MCF 10A (cell line): ENCODE results near the gene TFEC. TPM values are rescaled to one million over a fixed set of nuclear protein-coding genes. Genes with fewer than 3 reads are reported as not detected.
"Not testable (repeated sequence)": the region's sequence is repeated elsewhere in the genome, so short reads cannot be mapped to it uniquely, and the experiment has no call there.

Experiments
- BruUV-seq: library from RNA; stranded (reverse); fragments of 400-500 nt; replicated peaks from 2 replicates; lab custom pipeline; 2021; lab: Mats Ljungman, UMichigan
- CTCF ChIA-PET: fragments of 300-600 bp; sonication (Branson Sonifier 250); formaldehyde crosslinking; extraction: SDS; loops from one replicate; lab custom pipeline; 2021; ENCODE audit warnings: antibody characterized with exemption, inconsistent platforms; lab: Yijun Ruan, JAX
- POLR2A ChIA-PET: fragments of 300-600, 350-650 bp; sonication (Branson Sonifier 250); formaldehyde crosslinking; extraction: SDS; loops from one replicate; lab custom pipeline; 2020; ENCODE audit warnings: antibody characterized with exemption, inconsistent platforms; lab: Yijun Ruan, JAX
- DNase-seq: peaks from one replicate; pipeline ENCODE4 v3.0.0-alpha.2; 2018; ENCODE audit not compliant: unreplicated experiment
- H3K27ac Mint-ChIP-seq: one replicate; pipeline ENCODE4 v1.8.0; 2022; ENCODE audit warnings: mild to moderate bottlenecking, low read depth, mixed read lengths; ENCODE audit not compliant: unreplicated experiment
- H3K27me3 Mint-ChIP-seq: one replicate; pipeline ENCODE4 v1.8.0; 2022; ENCODE audit warnings: mixed read lengths; ENCODE audit not compliant: insufficient read depth, unreplicated experiment
- H3K36me3 Mint-ChIP-seq: one replicate; pipeline ENCODE4 v1.8.0; 2022; ENCODE audit warnings: mild to moderate bottlenecking, moderate library complexity, mixed read lengths; ENCODE audit not compliant: insufficient read depth, unreplicated experiment
- H3K4me1 Mint-ChIP-seq: one replicate; pipeline ENCODE4 v1.8.0; 2022; ENCODE audit warnings: mixed read lengths; ENCODE audit not compliant: insufficient read depth, unreplicated experiment
- H3K4me3 Mint-ChIP-seq: one replicate; pipeline ENCODE4 v1.8.0; 2022; ENCODE audit warnings: mild to moderate bottlenecking, moderate library complexity, mixed read lengths; ENCODE audit not compliant: unreplicated experiment
- H3K9me3 Mint-ChIP-seq: one replicate; pipeline ENCODE4 v1.8.0; 2022; ENCODE audit warnings: mixed read lengths; ENCODE audit not compliant: unreplicated experiment
- intact Hi-C: fragments of 100-400 bp; cut with micrococcal nuclease; formaldehyde crosslinking; loops from 2 replicates; pipeline ENCODE4 v1.14.1; 2022
- total RNA-seq: library from RNA; stranded (reverse); gene quantifications from 2 replicates; pipeline ENCODE4 v1.2.3, GENCODE V29; 2022
- TF ChIP-seq, protein P1 (sequence below): fragments of 200-600 bp; IDR thresholded peaks from one replicate; pipeline ENCODE4 v1.8.0; 2022; ENCODE audit warnings: antibody characterized with exemption, mild to moderate bottlenecking; ENCODE audit not compliant: unreplicated experiment

The TFEC gene
- total RNA-seq, 1 experiment from 2014 or later: not detected

DNA sequence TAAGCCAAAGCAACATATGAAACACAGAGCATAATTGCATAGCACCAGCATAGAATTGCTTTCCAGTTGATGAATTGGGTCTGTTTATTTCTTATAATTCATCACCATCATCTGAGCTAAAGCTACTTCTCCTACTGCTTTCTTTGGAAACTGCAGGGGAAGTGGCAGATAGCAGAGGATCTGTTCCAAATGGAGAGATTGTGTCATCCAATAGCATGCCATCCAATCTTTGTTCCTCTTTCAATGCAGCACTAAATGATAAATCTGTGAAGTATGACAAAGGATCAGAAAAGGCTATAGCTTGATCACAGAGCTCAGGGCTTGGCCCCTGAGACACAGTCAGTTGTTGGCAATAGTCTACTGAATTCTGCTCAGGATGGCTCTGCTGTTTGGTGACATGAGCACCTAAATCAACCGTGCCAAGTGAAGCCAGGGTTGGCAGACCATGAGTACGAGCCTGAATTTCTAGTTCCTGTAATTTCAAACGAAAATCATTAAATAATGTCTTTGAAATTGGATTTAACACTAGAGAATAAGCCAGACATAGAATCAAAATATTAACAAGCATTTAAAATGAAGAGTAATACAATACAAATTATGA lies 90.0 kb downstream of the TFEC start:
- Mint-ChIP-seq H3K4me3 (no peak overlapping the region), H3K4me1 (no peaks in the 10 kb centered on the region), H3K27me3 (peaks cover 95% of the 10 kb centered on the region), H3K9me3 (no peaks in the 10 kb centered on the region), H3K27ac (no peak overlapping the region), H3K36me3 (no peaks in the 10 kb centered on the region)
- TF ChIP-seq, protein P1, sequence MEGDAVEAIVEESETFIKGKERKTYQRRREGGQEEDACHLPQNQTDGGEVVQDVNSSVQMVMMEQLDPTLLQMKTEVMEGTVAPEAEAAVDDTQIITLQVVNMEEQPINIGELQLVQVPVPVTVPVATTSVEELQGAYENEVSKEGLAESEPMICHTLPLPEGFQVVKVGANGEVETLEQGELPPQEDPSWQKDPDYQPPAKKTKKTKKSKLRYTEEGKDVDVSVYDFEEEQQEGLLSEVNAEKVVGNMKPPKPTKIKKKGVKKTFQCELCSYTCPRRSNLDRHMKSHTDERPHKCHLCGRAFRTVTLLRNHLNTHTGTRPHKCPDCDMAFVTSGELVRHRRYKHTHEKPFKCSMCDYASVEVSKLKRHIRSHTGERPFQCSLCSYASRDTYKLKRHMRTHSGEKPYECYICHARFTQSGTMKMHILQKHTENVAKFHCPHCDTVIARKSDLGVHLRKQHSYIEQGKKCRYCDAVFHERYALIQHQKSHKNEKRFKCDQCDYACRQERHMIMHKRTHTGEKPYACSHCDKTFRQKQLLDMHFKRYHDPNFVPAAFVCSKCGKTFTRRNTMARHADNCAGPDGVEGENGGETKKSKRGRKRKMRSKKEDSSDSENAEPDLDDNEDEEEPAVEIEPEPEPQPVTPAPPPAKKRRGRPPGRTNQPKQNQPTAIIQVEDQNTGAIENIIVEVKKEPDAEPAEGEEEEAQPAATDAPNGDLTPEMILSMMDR: no peak
- POLR2A ChIA-PET: no interaction called here
- intact Hi-C loops: no loop called here
- no TSS peak for BruUV-seq
- CTCF ChIA-PET: no interaction called here
- no peak for DNase-seq

DNA sequence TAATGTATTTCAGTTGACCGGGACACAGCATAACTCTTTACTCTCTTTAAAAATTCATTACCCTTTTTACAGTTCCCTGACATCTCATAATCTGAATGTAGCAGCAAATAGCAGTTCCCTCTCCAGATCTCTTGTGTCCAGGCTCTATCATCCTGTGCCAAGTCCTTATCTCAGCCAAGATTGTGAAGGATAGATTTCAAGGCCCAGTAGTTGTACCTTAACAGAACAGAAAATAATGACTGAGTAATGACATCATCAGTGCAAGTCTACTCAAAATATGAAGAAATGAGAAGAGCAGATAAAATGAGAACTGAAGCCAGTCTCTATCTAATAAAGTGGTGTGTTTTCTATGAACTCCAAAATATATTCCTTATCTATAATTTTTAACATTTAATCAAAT lies 92.6 kb downstream of the TFEC start:
- BruUV-seq: no TSS peak
- Mint-ChIP-seq H3K9me3 (no peaks in the 10 kb centered on the region), H3K27ac (no peak overlapping the region), H3K4me3 (no peak overlapping the region), H3K27me3 (peaks cover 74% of the 10 kb centered on the region), H3K4me1 (no peaks in the 10 kb centered on the region), H3K36me3 (no peaks in the 10 kb centered on the region)
- TF ChIP-seq, protein P1: no peak
- CTCF ChIA-PET: no interaction called here
- POLR2A ChIA-PET: no interaction called here
- intact Hi-C loops: no loop called here
- no peak for DNase-seq

DNA sequence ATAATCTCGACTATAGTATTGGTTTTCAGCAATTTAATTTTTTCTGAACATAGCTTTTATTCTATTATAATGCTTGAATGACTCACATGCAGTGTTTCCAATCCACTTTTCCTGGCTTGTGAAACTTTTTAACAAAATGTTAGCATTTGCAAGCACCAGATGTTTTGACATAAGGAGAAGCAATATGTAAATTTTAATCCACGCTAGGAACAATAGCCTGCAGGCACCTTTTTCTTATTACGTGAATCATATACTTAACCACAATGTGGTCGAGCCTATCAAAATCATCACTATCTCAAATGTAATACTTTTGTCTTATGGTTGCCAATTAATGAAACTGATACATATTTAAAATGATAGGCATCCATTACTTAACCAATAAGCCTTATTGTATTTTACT lies 97.1 kb downstream of the TFEC start:
- CTCF ChIA-PET: no interaction called here
- intact Hi-C loops: no loop called here

DNA sequence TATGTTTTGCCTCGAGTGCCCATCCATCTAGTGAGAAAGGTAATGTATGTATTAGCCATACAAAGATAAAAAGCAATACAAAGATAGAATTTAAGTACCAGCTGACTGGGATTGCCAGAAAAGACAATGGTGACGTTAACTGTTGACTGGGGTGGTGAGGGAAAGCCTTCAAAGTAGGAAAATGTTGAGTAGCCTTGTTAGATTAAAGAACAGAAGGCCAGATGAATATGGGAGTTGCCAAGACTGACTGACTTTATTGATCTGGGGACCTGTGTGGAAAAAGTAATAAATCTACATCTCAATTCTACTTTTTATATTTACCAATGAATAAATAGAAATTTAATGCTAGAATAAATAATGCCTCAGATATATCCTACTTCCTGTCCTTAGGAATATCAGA lies 97.7 kb downstream of the TFEC start:
- no TSS peak for BruUV-seq
- H3K4me3 Mint-ChIP-seq: no peak overlapping the region
- no peaks in the 10 kb centered on the region for H3K36me3 Mint-ChIP-seq
- H3K9me3 Mint-ChIP-seq: no peaks in the 10 kb centered on the region
- no peaks in the 10 kb centered on the region for H3K4me1 Mint-ChIP-seq
- TF ChIP-seq, protein P1: no peak
- ChIA-PET POLR2A (no interaction called here), CTCF (no interaction called here)
- H3K27ac Mint-ChIP-seq: no peak overlapping the region
- H3K27me3 Mint-ChIP-seq: peaks cover 79% of the 10 kb centered on the region
- intact Hi-C loops: no loop called here
- no peak for DNase-seq

More for the DNA sequence above, 97.1 kb downstream of the TFEC start:
- H3K9me3 Mint-ChIP-seq: no peaks in the 10 kb centered on the region
- H3K36me3 Mint-ChIP-seq: no peaks in the 10 kb centered on the region
- H3K4me1 Mint-ChIP-seq: no peaks in the 10 kb centered on the region
- H3K4me3 Mint-ChIP-seq: no peak overlapping the region
- POLR2A ChIA-PET: no interaction called here
- peak; percentile 18 for DNase-seq
- peaks cover 79% of the 10 kb centered on the region for H3K27me3 Mint-ChIP-seq
- H3K27ac Mint-ChIP-seq: no peak overlapping the region
- BruUV-seq: no TSS peak
- TF ChIP-seq, protein P1: no peak

DNA sequence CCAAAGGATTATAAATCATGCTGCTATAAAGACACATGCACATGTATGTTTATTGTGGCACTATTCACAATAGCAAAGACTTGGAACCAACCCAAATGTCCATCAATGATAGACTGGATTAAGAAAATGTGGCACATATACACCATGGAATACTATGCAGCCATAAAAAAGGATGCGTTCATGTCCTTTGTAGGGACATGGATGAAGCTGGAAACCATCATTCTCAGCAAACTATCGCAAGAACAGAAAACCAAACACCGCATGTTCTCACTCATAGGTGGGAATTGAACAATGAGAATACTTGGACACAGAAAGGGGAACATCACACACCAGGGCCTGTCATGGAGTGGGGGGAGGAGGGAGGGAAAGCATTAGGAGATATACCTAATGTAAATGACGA lies 100.4 kb downstream of the TFEC start:
- DNase-seq, intact Hi-C loops, CTCF ChIA-PET, POLR2A ChIA-PET, H3K9me3 Mint-ChIP-seq, H3K27ac Mint-ChIP-seq, H3K4me3 Mint-ChIP-seq, BruUV-seq, H3K4me1 Mint-ChIP-seq, H3K36me3 Mint-ChIP-seq: not testable (repeated sequence)
- H3K27me3 Mint-ChIP-seq: peaks cover 81% of the 10 kb centered on the region

DNA sequence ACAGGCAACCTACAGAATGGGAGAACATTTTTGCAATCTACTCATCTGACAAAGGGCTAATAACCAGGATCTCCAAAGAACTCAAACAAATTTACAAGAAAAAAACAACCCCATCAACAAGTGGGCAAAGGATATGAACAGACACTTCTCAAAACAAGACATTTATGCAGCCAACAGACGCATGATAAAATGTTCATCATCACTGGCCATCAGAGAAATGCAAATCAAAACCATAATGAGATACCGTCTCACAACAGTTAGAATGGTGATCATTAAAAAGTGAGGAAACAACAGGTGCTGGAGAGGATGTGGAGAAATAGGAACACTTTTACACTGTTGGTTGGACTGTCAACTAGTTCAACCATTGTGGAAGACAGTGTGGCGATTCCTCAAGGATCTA lies 100.8 kb downstream of the TFEC start:
- H3K4me3 Mint-ChIP-seq, H3K9me3 Mint-ChIP-seq, DNase-seq, BruUV-seq, CTCF ChIA-PET, H3K4me1 Mint-ChIP-seq, POLR2A ChIA-PET, H3K27ac Mint-ChIP-seq, intact Hi-C loops, H3K36me3 Mint-ChIP-seq: not testable (repeated sequence)
- peaks cover 85% of the 10 kb centered on the region for H3K27me3 Mint-ChIP-seq
